Activated T-helper 1 cell treated with anti-CD3 and anti-CD28 coated beads, Interleukin-12 subunit alpha, Interleukin-12 subunit beta, Interleukin-2, Interleukin-4 antibody, amounts not matched to agents 30 ng/mL and 10 ng/mL and 1 ng/mL, durations not matched to agents 14 hours and 24 hours and 36 hours (primary cell): Measurements from ENCODE around the gene MUC4. TPM values are rescaled to one million over a fixed set of nuclear protein-coding genes. Genes with fewer than 3 reads are reported as not detected.
"Not testable (repeated sequence)": the region's sequence is repeated elsewhere in the genome, so short reads cannot be mapped to it uniquely, and the experiment has no call there.

Experiments used
- DNase-seq: peaks from one replicate; pipeline ENCODE4 v3.0.0; 2021; ENCODE audit warnings: low spot score
- H3K27ac Mint-ChIP-seq: one replicate; pipeline ENCODE4 v1.8.0; 2021; ENCODE audit warnings: mild to moderate bottlenecking, mixed read lengths
- H3K27me3 Mint-ChIP-seq: one replicate; pipeline ENCODE4 v1.8.0; 2022; ENCODE audit warnings: mild to moderate bottlenecking, moderate library complexity, mixed read lengths; ENCODE audit not compliant: insufficient read depth
- H3K36me3 Mint-ChIP-seq: one replicate; pipeline ENCODE4 v1.8.0; 2021; ENCODE audit warnings: low read depth, mixed read lengths
- H3K4me1 Mint-ChIP-seq: one replicate; pipeline ENCODE4 v1.8.0; 2021; ENCODE audit warnings: low read depth, mixed read lengths
- H3K4me3 Mint-ChIP-seq: one replicate; pipeline ENCODE4 v1.8.0; 2021; ENCODE audit warnings: mild to moderate bottlenecking, moderate library complexity, mixed read lengths
- H3K9me3 Mint-ChIP-seq: one replicate; pipeline ENCODE4 v1.8.0; 2021; ENCODE audit warnings: mixed read lengths
- intact Hi-C: fragments of 100-400 bp; cut with micrococcal nuclease; formaldehyde crosslinking; loops from one replicate; pipeline ENCODE4 v1.15.1; 2024
- total RNA-seq: library from RNA; stranded (reverse); gene quantifications from 2 replicates; pipeline ENCODE4 v1.2.3, GENCODE V29; 2022

The MUC4 gene
- total RNA-seq, 1 donor from 2014 or later, result 2.4 TPM

DNA sequence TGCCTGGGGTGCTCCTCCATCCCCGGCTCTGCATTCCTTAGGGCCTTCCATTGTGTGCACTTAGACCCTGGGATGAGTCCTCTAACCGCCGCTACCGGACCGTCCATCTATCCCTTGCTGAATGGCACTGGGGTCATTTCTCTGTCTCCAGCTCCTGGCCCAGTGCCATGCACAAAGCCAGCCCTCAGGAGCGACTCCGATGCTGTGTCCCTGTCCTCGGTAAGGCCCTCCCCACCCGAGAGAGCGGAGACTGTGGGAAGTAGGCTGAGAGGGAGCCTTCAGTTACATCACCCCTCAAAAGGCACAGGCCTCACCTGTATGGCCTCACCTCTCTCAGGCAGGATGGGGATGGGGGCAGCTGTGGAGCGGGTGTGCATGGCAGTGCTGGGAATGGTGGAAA, 33.8 kb downstream of the MUC4 start:
- H3K36me3 Mint-ChIP-seq, result peaks cover 21% of the 10 kb centered on the region
- no peaks in the 10 kb centered on the region for H3K27me3 Mint-ChIP-seq
- no peak for DNase-seq
- intact Hi-C loops, result no loop called here
- H3K4me1 Mint-ChIP-seq, result peaks cover 38% of the 10 kb centered on the region
- H3K27ac Mint-ChIP-seq, result no peak overlapping the region
- H3K4me3 Mint-ChIP-seq, result no peak overlapping the region
- peaks cover 44% of the 10 kb centered on the region for H3K9me3 Mint-ChIP-seq

DNA sequence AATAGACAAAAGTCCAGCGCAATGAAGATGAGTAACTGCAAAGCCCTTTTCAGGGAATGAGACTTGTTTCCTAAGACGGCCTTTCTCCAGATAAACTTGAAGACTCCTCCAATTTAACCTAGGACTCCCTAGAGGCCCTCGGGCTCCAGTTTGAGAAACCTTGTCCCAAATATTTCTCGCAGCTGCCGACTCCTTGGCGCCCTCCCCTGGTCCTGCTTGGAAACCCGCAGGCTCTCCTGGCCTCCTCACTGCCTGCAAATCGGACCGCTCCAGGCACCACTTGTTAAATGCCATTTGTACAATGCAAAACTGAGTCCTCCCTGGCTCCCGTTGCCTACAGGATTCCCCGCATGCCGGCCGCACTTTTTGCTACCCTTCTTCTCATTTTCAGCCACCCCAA, 36.8 kb downstream of the MUC4 start:
- Mint-ChIP-seq H3K27ac (no peak overlapping the region), H3K9me3 (peaks cover 19% of the 10 kb centered on the region), H3K4me3 (no peak overlapping the region), H3K4me1 (peaks cover 16% of the 10 kb centered on the region), H3K27me3 (no peaks in the 10 kb centered on the region), H3K36me3 (peaks cover under 1% of the 10 kb centered on the region)
- no peak for DNase-seq
- intact Hi-C loops, result no loop called here

DNA sequence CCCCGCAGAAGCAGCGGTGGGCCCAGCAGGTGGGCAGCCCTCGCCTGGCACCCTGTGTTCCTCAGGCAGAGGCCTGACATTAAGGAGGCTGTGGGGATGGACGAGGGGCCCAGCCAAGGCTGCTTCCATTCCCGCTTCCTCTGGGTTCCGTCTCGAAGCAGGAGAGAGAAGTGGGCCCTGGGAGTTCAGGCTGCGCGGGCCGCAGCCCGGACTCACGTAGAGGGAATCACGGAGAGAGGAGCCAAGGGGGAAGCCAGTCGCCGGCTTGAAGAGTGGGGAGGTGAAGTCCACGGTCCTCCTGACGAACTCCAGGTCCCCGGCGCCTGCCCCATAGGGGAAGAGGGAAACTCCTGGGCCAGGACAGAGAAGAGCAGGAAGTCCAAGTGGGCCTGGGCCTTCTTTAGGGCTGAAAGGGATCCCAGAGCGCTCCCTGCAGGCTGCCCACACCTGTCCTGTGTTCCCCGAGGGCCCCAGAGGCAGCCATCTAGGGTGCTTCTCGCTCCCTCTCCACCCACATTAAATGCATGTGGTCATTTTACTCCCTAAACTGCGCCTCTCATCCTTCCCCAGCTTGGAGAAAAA, 37.7 kb downstream of the MUC4 start:
- Mint-ChIP-seq H3K4me1 (peaks cover 8% of the 10 kb centered on the region), H3K36me3 (no peaks in the 10 kb centered on the region), H3K27ac (no peak overlapping the region), H3K4me3 (no peak overlapping the region), H3K9me3 (peaks cover 10% of the 10 kb centered on the region), H3K27me3 (no peaks in the 10 kb centered on the region)
- intact Hi-C loops, result no loop called here
- no peak for DNase-seq

DNA sequence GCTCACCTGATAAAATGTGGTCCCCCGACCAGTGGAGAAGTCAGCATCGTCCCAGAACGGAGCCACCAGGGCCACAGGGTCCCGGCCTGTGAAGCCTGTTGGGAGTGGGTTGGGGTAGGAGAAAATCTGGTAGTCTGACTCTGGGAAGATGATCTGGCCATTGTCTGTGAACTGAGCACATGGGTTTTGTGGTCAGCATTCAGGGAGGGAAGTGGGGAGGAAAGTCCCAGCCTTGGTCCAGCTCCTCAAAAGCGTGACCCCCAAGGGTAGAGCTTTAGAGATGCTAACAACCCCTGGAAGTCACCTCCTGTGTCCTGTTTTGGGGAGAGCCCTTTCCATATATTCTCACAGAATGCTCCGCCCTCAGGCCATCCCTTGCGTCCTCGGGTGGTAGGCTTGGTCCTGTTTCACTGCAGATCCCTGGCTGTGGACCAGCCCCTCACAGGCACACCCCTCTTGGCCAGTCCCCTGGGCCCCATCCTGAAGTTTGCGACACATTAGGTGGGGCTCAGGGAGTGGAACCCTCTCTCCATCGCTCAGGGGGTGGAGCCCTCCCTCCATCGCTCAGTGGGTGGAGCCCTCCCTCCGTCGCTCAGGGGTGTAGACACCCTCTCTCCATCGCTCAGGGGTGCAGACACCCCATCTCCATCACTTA, 40.0 kb downstream of the MUC4 start:
- Mint-ChIP-seq H3K4me3 (no peak overlapping the region), H3K9me3 (no peaks in the 10 kb centered on the region), H3K4me1 (no peaks in the 10 kb centered on the region), H3K27ac (no peak overlapping the region), H3K36me3 (no peaks in the 10 kb centered on the region), H3K27me3 (no peaks in the 10 kb centered on the region)
- intact Hi-C loops, result no loop called here
- no peak for DNase-seq

DNA sequence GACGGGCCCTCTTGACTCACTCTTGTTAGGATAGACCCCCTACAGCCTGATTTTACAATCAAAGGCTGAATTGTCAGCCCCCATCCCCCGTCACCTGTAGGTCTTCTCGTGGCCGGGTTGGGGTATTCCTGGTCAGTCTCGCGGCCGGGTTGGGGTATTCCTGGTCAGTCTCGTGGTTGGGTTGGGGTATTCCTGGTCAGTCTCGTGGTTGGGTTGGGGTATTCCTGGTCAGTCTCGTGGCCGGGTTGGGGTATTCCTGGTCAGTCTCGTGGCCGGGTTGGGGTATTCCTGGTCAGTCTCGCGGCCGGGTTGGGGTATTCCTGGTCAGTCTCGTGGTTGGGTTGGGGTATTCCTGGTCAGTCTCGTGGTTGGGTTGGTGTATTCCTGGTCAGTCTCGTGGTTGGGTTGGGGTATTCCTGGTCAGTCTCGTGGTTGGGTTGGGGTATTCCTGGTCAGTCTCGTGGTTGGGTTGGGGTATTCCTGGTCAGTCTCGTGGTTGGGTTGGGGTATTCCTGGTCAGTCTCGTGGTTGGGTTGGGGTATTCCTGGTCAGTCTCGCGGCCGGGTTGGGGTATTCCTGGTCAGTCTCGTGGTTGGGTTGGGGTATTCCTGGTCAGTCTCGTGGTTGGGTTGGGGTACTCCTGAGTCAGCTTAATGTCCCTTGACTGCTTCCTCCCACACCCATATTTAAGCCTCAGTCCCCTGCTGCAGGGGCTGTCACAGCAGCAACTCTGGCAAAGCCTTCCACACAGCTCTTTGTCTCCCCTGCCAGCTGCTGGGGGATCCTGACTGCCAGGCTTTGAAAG, 40.7 kb downstream of the MUC4 start:
- H3K36me3 Mint-ChIP-seq, intact Hi-C loops, H3K4me1 Mint-ChIP-seq, H3K9me3 Mint-ChIP-seq, H3K27me3 Mint-ChIP-seq, H3K4me3 Mint-ChIP-seq, DNase-seq: not testable (repeated sequence)
- peak overlapping the region; percentile 58 for H3K27ac Mint-ChIP-seq

DNA sequence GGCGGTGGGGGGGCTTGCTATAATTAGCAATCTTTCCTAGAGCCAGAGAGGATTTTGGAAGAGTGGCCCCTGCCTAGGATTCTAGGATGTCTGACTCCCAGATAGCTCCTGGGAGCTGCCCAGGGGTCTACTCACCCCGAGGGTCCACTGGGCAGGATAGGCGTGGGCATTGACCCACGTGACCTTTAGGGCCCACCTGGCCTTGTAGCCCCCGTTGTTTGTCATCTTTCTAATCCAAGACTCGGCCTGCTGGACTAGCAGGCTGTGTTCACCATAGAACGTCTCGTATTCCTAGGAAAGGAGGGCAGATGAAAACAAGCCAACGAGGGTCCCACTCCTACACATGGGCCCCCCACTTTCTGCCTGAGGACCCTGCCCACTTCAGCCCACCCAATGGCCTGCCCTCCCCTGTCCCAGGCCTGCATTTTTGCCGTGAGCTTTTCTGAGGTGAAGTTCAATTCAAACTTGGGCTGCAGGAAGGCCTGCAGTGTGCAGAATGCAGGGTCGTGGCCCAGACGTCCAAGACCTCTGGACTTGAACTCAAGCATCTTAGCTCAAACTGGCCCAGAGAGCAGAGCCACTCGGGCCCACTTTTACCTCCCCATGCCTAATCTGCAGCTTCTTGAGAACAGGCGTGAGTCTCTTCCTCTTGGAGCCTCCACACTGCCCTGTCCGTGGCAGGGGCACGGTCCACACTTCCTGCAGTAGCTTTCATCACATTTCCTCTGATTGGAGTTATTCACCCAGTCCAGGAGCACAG, 41.5 kb downstream of the MUC4 start:
- H3K9me3 Mint-ChIP-seq, result no peaks in the 10 kb centered on the region
- intact Hi-C loops, result no loop called here
- no peak overlapping the region for H3K27ac Mint-ChIP-seq
- H3K27me3 Mint-ChIP-seq, result no peaks in the 10 kb centered on the region
- H3K36me3 Mint-ChIP-seq, result no peaks in the 10 kb centered on the region
- no peak for DNase-seq
- H3K4me1 Mint-ChIP-seq, result no peaks in the 10 kb centered on the region
- H3K4me3 Mint-ChIP-seq, result no peak overlapping the region

DNA sequence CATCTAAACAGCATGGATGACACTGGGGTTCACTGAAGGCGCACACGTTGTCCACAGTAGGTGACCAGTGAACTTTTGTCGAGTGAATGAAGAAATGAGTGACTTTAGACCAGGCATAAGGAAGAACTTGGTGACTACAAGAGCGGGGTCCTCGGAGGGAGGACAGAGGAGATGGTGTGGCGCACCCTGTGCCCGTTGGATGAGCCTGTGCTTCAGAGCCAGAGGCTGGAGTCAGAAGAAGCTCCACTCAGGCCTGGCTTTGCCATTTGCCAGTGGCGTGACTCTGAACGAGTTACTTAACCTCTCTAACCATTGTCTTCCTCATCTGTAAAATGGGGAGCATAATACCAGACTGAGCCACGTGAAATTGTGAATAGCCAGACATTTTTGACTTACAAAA, 42.2 kb downstream of the MUC4 start:
- Mint-ChIP-seq H3K4me1 (no peaks in the 10 kb centered on the region), H3K4me3 (no peak overlapping the region), H3K27ac (no peak overlapping the region), H3K36me3 (no peaks in the 10 kb centered on the region), H3K27me3 (peaks cover under 1% of the 10 kb centered on the region), H3K9me3 (no peaks in the 10 kb centered on the region)
- intact Hi-C loops, result no loop called here
- DNase-seq, result no peak

DNA sequence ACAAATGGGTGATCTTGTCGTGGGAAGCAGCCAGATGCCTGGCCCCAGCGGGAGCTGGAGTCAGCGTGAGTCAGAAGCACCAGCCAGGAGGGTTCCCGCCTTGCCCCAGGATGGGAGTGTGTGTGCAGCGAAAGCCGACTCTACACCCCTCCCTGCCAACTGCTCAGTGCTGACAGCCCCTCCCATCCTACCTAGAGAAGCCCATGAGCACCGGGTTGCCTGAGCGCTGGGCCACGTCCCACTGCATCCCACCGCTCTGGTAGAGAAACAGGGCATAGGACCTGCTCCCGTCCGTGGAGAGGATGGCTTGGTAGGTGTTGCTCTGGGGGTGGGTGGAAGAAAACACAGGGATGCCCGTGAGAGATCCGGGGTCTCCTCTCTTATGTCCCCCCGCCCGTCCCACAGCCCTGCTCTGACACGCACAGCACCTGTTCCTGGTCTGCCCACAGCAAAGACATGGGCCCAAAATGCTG, 42.9 kb downstream of the MUC4 start:
- peaks cover 1% of the 10 kb centered on the region for H3K27me3 Mint-ChIP-seq
- DNase-seq, result no peak
- no peaks in the 10 kb centered on the region for H3K9me3 Mint-ChIP-seq
- H3K36me3 Mint-ChIP-seq, result no peaks in the 10 kb centered on the region
- H3K4me1 Mint-ChIP-seq, result no peaks in the 10 kb centered on the region
- H3K27ac Mint-ChIP-seq, result no peak overlapping the region
- intact Hi-C loops, result no loop called here
- no peak overlapping the region for H3K4me3 Mint-ChIP-seq

DNA sequence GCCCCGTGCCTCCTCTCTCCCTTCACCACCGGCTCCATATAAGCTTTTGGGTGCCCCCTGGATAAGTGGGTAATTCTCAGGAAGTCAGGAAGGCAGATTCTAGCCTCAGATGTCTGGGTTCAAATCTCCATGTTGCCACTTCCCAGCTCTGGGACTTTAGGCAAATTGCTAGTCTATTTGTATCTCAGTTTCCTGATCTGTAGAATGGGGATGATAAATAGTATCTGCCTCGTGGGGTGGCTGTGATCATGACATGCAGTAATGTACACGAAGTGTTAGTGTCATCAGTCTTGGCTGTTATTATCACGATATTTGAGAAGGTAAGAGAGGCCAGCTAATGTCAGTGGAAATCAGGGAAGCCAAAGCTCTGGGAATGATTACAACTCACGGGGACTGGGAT, 43.3 kb downstream of the MUC4 start:
- Mint-ChIP-seq H3K27ac (no peak overlapping the region), H3K36me3 (no peaks in the 10 kb centered on the region), H3K9me3 (no peaks in the 10 kb centered on the region), H3K4me1 (no peaks in the 10 kb centered on the region), H3K4me3 (no peak overlapping the region), H3K27me3 (peaks cover 1% of the 10 kb centered on the region)
- DNase-seq, result no peak
- intact Hi-C loops, result no loop called here

DNA sequence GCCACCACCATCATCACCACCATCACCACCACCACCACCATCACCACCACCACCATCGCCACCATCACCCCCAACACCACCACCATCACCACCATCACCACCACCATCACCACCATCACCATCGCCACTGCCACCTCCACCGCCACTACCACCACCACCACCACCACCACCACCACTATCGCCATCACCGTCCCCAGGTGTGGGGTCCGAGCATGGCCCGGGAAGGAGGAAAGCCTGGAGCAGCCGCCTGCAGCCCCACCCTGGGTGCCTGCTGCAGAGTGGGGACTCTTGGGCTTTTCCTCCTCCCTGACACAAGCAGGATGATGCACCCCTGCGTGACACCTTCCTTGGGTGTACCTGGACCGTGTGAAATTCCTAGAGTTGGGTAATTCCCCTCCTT, 43.9 kb downstream of the MUC4 start:
- H3K27ac Mint-ChIP-seq, result no peak overlapping the region
- DNase-seq, result no peak
- intact Hi-C loops, result no loop called here
- H3K9me3 Mint-ChIP-seq, result no peaks in the 10 kb centered on the region
- no peak overlapping the region for H3K4me3 Mint-ChIP-seq
- no peaks in the 10 kb centered on the region for H3K4me1 Mint-ChIP-seq
- peaks cover 1% of the 10 kb centered on the region for H3K36me3 Mint-ChIP-seq
- H3K27me3 Mint-ChIP-seq, result peaks cover 1% of the 10 kb centered on the region

DNA sequence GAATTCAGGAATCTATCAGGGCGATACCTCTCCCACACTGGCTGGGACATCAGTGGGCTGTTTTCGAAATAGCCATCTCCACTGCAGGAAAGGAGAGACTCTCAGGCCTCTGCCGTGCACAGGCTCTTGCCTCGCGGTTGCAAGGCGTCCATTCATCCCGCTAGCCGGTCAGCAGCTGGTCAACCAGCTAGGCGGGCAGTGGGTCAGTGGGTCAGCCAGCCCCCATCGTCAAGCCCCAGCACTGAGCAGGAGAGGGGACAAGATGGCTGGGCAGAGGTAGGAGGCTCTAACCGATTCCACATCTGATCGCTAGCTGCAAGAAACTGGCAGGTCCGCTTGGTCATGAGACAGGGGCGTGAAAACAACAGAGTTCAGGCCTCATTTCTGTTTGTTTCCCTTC, 45.1 kb downstream of the MUC4 start:
- H3K4me1 Mint-ChIP-seq, result no peaks in the 10 kb centered on the region
- no peak overlapping the region for H3K27ac Mint-ChIP-seq
- no peaks in the 10 kb centered on the region for H3K9me3 Mint-ChIP-seq
- H3K4me3 Mint-ChIP-seq, result no peak overlapping the region
- no peak for DNase-seq
- H3K27me3 Mint-ChIP-seq, result peaks cover 1% of the 10 kb centered on the region
- H3K36me3 Mint-ChIP-seq, result peaks cover 1% of the 10 kb centered on the region
- intact Hi-C loops, result no loop called here

DNA sequence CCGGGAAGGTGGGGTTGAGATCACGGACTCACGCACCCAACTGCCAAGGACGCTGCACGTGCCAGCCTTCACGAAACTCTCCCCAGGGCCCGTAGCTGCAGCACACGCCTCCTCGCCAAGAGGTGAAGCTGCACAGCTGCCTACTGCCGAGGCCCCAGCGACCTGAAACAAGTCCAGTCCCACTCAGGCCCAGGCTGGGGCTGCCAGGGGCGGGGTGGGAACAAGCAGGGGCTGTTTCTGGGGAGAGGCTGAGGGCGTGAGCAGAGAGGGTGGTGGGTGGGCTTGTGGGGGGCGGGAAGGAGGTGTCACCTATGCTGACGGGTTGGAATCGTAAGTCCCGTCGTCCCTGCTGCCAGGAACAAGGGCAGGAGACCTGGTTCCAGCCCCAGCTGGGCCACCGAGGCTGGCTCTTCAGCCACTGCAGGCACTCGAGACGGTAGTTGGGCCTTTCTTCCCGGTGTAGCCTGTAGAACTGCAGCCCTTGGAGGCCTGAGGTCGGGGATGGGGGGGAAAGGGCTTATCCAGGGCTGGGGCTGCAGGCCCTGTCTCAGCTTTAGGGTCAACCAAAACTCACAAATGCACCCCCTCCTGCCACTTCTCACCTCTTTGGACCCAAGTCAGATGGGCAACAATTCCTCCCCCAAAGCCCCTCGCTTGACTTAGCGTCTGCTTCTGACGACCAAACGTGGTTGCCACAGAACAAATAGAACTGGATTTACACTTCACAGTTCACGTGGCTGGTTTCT, 46.6 kb downstream of the MUC4 start:
- Mint-ChIP-seq H3K4me1 (no peaks in the 10 kb centered on the region), H3K27me3 (peaks cover 7% of the 10 kb centered on the region), H3K9me3 (no peaks in the 10 kb centered on the region), H3K4me3 (no peak overlapping the region), H3K36me3 (peaks cover 1% of the 10 kb centered on the region), H3K27ac (no peak overlapping the region)
- DNase-seq, result no peak
- intact Hi-C loops, result no loop called here
